ENCODE results near the gene IL23R.
A peak's percentile ranks its signal among the peaks of the same experiment; 100 is the strongest.

The IL23R gene

DNA sequence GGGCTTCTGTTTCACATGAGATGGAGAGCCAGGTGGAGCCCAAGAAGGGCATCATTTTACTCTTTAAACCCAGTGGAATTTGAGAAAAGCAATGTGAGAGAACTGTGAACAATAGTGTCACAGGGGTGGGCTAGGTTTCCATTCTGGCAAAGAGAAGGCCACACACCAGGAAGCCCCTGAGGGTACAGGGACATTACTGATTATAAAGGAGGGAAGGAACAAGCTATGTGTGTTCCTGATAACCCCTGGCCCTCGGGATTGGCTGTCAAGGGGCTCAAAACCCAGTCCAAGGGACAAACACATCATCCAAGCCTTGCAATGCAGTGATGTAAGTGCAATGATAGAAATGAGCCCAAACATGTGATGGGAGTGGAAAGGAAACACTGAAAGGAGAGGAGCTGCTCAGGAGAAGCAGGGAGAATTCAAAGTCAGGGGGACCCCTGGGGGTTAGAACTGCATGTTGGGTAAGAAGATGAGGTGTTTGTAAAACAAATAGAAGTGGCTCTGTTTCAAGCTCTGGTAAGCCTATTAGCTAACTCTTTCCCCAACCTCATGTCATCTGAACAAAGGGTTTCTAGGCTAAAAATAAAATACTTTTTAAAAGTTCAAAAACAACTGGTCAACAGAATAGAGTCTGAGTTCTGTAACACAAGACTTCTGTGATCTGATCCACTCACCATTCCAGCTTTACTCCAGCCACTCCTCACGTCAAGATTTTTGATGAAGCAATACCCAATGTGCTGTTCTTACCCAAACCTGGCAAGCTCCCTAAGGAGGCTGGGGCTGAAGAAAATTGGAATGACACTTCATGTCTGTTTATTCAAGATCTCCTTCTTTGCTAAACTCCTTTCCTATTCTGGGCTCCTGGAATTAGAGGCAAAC, 90.3 kb downstream of the IL23R start:
- no peak for DNase-seq

DNA sequence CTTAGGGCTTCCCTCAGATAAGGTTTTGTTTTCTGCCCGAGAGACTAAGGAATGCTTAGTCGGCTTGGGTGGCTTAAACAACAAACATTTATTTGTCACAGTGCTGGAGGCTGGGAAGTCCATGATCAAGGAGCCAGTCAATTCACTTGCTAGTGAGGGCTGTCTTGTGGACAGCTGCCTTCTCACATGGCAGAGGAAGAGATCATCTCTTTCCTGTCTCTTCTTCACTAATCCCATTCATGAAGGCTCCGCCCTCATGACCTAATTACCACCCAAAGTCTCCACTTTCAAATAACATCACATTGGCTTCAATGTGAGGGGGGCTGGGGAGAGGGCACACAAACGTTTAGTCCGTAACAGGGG, 90.9 kb downstream of the IL23R start:
- no peak for DNase-seq

DNA sequence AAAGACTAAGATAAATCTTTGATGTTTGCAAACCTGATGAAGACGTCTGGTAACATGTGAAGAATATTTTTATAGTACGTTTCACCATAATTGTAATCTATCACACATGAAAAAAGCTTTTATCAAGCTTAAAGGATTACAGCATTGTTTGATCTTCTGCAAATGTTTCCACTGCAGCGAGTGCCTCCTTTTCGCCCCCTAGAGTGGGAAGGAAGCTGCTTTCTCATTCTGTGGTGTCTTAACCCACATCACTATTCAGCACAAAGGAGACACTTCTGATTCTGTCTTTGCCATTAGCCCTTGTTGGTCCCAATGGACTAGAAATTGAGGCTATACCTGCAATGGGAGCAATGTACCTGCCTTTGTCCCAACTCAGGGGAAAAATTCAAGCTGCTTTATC, 95.4 kb downstream of the IL23R start:
- peak; percentile 36 for DNase-seq

DNA sequence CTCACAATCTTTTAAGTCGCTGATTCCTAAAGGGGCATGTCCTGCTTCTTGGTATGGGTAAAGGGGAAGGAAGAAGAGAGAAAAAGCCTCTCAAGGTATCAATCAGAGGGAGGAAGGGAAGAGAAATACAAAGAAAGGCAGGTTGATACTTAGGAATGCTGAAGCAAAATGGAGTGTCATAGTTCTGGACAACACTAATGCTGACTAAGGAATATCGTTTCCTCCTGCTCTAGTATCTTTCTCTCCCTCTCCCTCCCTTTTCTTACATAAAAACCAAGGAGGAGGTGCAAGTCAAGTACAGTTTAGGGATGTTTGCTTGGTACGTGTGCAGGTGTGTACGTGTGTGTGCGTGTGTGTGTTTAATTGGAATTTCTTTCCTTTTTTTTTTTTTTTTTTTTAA, 96.5 kb downstream of the IL23R start:
- no peak for DNase-seq

DNA sequence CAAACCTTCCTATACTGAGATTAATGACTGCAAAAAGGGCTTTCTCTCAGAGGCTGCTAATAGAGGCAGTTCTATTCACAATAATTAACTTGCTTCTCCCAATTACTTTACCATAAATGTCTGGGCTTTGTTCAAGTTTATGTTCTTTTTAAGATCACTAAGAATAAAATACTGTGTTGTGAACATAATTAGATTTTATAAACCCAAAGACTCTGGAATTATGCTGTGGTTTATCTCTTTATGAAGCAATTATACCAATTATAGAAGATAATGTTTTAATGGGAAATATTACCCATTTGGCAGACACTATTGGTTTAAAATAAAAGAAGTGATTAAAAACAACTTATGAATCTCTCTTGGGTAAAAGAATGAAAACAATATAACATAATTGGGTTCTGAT, 97.9 kb downstream of the IL23R start:
- DNase-seq = no peak

DNA sequence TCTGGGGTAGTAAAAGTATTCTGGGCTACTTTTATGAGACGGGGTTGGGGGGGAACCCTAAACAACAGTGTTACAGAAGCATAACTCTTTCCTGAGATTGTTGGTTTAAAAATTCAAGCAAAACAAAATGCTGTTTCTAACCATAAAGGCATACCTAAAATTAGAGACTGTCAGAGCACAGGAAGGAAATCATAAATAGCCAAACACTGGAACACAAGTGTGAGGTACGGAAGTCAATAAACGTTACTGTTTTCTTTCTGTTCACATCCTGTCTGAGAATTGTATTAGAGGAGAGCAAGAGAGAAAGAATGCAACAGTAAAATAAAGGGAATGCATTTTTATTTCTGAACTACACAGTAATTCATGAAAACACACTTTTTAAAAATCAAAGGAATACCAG, 98.6 kb downstream of the IL23R start:
- DNase-seq = peak; percentile 23

DNA sequence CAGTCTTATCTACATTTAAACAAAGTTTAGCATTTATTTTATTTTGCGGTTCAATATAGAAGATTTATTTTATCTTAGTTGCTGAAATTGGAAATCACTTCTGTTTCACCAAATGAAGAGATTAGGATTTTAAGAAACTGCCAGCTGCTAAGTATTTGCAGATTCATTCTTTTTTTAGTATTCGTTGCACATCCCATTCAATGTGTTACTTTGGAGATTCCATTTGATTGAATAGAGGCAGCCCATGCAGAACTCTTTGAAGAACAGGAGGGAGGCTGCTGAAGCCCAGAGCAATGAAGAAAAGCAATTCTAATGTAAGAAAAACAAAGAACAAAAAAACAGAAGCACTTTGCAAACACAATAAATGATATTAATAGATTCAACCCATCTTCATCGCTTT, 102.8 kb downstream of the IL23R start:
- no peak for DNase-seq

DNA sequence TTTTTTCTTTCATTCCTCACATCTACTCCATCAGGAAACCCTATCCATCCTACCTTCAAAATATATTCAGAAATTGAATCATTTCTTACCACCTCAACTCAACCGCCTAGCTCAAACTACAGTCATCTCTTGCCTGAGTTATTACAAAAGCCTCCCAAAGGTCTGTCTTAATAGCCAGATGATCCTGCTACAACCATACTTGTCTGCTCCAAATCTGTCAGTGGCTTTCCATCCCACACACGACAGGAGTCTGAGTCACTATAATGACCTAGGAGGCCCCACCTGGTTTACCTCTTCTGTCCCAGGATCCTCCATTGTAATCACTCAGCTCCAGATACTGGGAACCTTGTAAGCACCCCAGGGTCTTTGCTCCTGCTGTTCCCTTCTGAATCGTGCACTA, 104.3 kb downstream of the IL23R start:
- peak; percentile 66 for DNase-seq

DNA sequence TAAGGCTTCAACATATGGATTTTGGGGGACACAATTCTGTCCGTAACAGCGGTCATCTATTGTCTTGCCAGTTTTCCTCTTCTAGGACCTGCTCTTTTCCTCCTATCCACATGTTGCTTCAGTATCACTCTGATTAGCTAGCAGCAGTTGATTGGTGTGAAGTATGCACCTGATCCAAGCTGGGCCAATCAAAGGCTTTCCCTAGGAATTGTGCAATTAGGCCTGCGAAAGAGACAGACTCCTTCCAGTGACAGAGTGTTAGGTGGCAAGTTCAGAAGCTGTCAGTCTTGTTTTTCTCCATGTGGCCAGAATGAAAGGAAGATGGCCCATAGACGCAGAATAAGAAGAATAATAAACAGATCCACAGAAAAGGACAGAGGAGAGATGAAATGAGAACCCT, 107.3 kb downstream of the IL23R start:
- DNase-seq = peak; percentile 30

DNA sequence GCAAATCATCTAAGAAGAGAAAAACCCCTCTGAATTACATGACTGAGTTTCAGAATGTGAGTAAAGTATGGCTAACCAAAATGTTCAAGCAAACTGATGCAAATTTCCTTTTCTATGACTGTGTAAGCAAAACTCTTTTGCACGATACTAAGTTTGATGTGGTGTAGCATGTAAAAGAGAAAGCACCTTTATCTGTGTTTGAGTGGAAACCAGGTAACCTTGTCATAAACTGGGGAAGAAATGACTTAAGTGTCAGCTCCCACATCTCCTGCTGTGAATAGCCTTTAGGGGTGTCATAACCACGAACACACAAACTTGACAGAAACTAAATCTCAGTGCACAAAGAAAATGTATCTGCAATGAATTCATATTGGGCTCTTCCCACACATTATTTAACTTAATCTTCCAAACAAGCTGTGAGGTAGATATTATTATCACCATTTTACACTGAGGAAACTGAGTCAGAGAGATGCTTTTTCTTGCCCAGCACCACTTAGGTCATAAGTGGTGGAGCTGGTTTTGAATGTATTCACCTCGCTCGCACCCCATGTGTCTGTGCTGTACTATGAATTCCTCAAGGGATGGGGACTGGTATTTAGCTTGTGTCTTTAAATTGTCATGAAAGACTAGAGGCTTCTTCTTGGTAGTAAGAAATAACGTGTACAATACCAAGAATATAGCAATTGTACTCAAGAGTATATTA, 108.5 kb downstream of the IL23R start:
- DNase-seq = peak; percentile 92

DNA sequence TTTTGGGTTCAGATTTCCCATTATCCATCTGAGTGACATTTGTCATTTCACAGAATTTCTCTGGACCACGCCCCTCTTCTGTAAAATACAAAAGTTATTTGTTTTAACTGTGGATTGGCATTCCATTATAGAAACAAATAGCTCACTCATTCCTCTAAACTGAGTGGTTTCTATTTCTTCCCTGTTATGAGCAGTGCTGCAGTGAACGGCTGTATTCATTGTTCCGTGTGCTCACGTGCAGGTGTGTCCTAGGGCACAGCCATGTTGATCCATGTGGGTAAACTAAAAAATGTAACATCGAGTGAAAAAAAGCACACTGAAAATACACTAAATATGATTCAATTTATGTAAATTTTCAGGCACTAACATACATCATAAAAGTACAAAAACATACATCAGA, 114.4 kb downstream of the IL23R start:
- DNase-seq = no peak

DNA sequence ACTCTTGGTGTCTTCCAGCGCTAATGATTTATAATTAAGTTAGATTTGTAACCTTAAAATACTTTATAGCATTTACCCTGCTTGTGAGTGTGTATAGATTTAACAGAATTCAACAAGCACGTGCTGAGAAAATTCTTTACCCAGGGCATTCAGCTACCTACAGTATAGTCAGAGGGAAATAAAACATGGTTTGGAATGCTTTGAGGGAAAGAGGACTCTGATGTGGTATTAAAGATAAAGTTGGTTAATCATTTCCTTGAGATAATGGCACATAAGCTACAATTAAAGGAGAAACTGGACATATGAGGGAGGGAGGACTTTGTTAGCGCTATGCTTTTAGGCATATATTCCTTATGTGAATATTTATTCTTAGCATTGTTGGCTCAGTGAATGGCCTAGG, 115.0 kb downstream of the IL23R start:
- DNase-seq = no peak

DNA sequence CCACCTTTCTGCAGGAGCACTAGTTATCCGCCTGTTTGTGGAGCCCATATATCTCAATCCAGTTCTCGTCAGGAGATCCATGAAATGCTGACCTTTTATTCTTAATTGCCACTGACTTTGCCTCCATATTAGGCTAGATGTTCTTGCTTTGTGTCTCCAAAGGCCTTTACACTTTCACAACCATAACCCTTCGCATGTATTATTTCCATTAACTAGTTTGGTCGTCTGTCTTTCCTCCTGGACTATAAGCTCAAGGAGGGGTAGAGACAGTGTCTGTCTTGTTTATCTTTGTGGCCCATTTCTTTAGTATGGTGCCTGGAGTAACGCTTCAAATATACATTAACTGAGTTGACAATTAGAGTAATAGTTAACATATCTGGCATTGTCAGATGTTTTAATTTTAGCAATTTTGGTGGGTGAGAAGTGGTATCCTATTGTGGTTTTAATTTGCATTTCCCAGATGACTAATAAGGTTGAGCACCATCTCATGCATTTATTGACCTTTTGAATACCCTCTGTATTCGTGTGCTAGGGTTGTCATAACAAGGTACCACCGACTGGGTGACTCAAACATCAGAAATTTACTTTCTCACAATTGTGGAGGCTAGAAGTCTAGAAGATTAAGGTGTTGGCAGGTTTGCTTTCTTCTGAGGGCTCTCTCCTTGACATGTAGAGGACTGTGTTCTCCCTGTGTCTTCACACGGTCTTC, 119.7 kb downstream of the IL23R start:
- peak; percentile 59 for DNase-seq

DNA sequence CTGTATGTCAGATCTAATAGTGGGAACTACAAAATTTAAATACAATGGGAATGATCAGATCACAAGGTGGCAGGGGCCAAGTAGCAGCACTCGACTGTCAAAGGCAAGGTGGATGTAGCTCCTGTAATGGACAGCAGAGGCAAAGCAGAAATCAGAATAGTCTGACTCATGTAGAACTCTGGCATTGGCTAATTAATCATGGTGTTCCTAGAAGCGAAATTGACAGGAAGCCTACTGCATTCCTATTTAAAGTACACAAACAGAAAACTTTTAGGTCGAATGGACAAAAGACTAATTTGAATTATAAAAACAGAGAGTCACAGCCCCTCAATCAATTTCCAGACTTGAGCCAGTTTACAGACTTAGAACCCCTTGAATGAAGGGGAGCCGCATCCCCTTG, 124.0 kb downstream of the IL23R start:
- DNase-seq = no peak

DNA sequence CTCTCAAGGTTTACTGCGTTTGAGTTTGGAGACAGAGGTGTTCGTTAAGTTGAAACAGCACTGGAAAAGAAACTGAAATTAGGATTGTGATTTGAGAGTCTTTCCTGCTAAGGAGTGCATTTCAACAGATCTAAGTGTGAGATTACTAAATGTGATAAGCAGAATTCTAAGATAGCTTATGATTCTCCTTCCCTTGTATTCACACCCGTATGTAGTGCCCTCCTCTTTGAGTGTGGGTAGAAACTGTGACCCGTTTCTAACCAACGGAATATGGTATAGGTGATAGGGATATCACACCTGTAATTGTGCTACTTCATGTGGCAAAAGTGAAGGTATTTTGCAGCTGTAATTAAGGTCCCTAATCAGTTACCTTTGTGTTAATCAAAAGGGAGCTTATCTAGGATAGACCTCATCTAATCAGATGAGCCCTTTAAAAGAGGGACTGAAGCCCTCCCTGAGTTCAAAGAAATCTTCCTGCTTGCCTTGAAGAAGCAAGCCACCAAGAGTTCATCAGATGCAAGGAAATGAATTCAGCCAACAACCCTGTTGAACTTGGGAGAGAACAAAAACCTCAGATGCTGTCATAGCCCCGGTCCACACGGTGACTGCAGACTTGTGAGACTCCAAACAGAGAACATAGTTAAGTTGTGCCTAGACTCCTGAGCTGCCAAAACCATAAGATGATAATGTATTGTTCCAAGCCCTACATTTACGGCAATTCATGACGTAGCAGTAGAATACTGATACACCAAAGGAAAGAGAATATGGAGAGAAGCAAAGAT, 128.8 kb downstream of the IL23R start:
- peak; percentile 75 for DNase-seq

DNA sequence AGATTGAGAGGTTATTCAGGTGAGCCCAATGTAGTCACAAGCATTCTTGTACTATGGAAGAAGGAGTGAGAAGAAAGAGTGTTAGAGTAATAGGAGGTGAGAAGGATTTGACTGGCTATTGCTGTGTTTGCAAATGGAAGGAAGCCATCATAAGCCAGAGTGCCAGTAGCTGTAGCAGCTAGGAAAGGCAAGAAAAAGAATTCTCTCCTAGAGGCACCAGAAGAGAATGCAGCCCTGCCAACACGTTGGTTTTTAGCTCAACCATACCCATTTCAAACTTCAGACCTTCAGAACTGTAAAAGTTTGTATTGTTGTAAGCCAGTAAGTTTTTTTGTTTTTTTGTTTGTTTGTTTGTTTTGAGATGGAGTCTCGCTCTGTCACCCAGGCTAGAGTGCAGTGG, 132.5 kb downstream of the IL23R start:
- DNase-seq = no peak

DNA sequence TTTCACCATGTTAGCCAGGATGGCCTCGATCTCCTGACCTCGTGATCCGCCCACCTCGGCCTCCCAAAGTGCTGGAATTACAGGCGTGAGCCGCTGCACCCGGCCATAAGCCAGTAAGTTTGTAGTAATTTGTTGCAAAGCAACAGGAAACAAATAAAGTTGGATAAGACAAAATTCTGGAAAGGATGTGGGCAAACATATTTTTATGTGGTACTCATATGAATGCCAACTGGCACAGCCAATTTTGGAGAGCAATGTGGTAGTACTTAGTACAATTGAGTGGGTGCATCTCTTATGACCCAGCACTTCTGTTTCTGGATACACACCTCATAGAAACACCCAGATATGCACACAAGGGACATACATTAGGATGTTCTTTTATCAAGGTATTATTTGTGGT, 133.0 kb downstream of the IL23R start:
- no peak for DNase-seq

DNA sequence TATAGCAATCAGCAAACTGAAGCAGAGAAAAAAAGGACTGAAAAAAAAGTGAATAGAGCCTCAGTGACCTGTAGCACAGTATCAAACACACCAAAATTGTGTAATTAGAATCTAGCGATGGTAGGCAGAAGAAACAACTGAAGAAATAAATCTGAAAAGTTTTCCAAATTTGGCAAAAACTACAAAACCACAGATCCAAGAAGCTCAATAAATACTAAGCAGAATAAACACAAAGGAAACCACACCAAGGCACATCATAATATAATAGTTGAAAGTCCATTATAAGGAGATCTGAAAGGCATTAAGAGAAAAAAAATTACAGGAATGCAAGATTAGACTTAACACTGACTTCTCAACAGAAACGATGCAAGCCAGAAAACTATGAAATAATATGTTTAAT, 134.3 kb downstream of the IL23R start:
- DNase-seq = no peak

DNA sequence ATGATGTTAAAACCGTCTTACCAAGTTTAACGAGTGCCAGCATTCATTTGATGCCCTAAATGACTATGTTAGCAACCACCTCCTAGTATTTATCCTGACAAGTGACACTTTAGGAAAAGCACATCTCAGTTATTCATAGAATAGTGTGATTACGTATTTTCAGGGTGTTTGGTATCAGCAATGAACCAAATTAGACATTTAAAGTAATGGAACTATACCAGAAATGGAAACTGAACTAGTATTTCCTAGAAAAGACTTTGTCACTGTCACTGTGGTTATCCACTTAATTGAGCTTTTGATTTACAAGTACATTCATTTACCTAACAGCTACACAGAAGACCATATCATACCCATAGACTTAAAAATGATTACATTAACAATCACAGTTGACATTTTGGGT, 137.8 kb downstream of the IL23R start:
- DNase-seq = peak; percentile 76

DNA sequence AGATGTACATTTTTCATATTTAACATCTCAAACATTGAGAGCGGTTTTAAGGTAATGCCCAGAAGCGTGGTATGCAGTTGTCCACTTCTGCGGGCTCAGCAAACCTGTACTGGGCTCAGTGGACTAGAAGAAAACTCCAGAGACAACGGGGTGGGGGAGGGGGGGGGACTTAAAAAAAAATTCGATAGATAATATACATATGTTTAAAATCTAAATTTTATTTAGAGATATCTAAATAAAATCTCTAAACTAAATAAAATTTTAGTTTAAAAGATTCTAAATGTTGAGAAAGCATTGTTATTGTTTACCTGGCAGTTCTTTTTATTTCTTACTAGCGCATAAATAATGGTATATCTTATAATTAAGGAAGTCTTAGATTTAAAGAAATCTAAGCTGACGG, 140.3 kb downstream of the IL23R start:
- no peak for DNase-seq

DNA sequence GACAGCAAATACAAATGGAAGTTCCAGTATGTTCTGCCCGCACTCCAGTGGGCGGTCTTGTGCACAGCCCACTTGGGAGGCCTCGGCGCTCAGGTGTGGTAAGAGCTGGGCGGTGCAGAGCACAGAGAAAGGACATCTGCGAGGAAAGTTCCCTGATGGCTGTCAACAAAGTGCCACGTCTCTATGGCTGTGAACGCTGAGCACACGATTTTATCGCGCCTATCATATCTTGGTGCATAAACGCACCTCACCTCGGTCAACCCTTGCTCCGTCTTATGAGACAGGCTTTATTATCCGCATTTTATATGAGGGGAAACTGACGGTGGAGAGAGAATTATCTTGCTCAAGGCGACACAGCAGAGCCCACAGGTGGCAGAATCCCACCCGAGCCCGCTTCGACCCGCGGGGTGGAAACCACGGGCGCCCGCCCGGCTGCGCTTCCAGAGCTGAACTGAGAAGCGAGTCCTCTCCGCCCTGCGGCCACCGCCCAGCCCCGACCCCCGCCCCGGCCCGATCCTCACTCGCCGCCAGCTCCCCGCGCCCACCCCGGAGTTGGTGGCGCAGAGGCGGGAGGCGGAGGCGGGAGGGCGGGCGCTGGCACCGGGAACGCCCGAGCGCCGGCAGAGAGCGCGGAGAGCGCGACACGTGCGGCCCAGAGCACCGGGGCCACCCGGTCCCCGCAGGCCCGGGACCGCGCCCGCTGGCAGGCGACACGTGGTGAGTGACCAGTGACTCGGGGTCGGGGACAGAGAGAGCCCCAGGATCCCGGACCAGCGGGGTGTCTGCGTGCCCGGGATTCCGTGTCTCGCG, 141.2 kb downstream of the IL23R start, which contains the start of gene IL12RB2:
IL12RB2 (plus strand) TSS at position 623 of the 810 bp plus-strand sequence. CDS start 12,496 bp downstream, outside the sequence.
- DNase-seq = peak; percentile 89

DNA sequence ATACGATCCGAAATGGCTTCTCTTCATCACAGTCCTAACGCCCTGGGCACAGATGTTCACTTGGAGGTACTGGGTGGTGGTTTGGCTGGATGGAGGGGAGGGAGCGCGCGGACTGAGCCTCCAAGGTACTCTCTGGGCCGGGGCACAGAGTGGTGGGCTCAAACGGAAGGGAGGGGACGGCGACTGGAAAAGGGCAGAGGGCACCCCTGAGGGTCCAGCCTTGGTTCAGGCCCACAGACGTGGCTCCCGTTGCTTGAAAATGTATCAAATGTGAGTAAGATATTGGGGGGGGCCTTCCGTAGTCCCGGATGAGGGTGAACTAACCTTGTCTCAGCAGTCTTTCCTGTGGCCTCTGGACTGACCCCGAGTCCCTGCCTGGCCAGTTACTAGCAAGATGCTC, 141.9 kb downstream of the IL23R start:
- peak; percentile 53 for DNase-seq

Measured in activated CD4-positive, alpha-beta T cell treated with anti-CD3 and anti-CD28 coated beads, Interleukin-2, Interleukin-6, amounts not matched to agents 100 ng/mL and 50 ng/mL, durations not matched to agents 16 hours and 8 hours (primary cell).